IMR-90 (cell line): ENCODE measurements around the gene CTSS. TPM values are rescaled to one million over a fixed set of nuclear protein-coding genes. Genes with fewer than 3 reads are reported as not detected.

Experiments
- ATAC-seq: fragments of 200-7000 bp; cut with Tn5 transposase; 2 replicates; pipeline ENCODE4 v1.9.1; 2020; ENCODE audit warnings: low read depth, mild to moderate bottlenecking, moderate library complexity
- BruUV-seq: library from RNA; stranded (reverse); fragments of 400-500 nt; replicated peaks from 2 replicates; lab custom pipeline; 2021; lab: Mats Ljungman, UMichigan
- CTCF ChIA-PET: fragments of 300-600 bp; formaldehyde crosslinking; extraction: SDS; loops from one replicate; lab custom pipeline; 2021; ENCODE audit warnings: antibody characterized with exemption; lab: Yijun Ruan, JAX
- POLR2A ChIA-PET: fragments of 300-600 bp; sonication (Branson Sonifier 250); formaldehyde crosslinking; loops from one replicate; lab custom pipeline; 2022; ENCODE audit warnings: antibody characterized with exemption; ENCODE audit not compliant: unreplicated experiment; lab: Charles Lee
- DNase-seq: peaks from one replicate; pipeline ENCODE4 v3.0.0; 2013
- H2AFZ ChIP-seq: replicated peaks from 2 replicates; pipeline ENCODE3; 2013; ENCODE audit warnings: low read length, mild to moderate bottlenecking; ENCODE audit not compliant: poor library complexity
- H2AK5ac ChIP-seq: 2 replicates; pipeline ENCODE4 v1.6.1; 2013; ENCODE audit warnings: low read depth, low read length, inconsistent platforms
- H2AK9ac ChIP-seq: replicated peaks from 2 replicates; pipeline ENCODE3; 2013; ENCODE audit warnings: mild to moderate bottlenecking, low read depth, low read length, moderate library complexity; ENCODE audit not compliant: poor library complexity
- H2BK120ac ChIP-seq: 2 replicates; pipeline ENCODE4 v1.6.1; 2013; ENCODE audit warnings: low read depth, low read length, inconsistent platforms
- H2BK15ac ChIP-seq: 3 replicates; pipeline ENCODE4 v1.6.1; 2013; ENCODE audit warnings: low read depth, low read length, inconsistent platforms
- H2BK20ac ChIP-seq: 2 replicates; pipeline ENCODE4 v1.6.1; 2013; ENCODE audit warnings: low read depth, mild to moderate bottlenecking, inconsistent platforms, low read length, moderate library complexity
- H2BK5ac ChIP-seq: 2 replicates; pipeline ENCODE4 v1.6.1; 2013; ENCODE audit warnings: mild to moderate bottlenecking, low read depth, low read length, inconsistent platforms; ENCODE audit not compliant: poor library complexity, severe bottlenecking
- H3K14ac ChIP-seq: replicated peaks from 2 replicates; pipeline ENCODE4 v1.6.1; 2013; ENCODE audit warnings: low read depth, low read length, inconsistent platforms
- H3K18ac ChIP-seq: 2 replicates; pipeline ENCODE4 v1.6.1; 2013; ENCODE audit warnings: low read depth, low read length, control low read depth
- H3K23ac ChIP-seq: 2 replicates; pipeline ENCODE4 v1.6.1; 2013; ENCODE audit warnings: low read depth, low read length, inconsistent platforms
- H3K27ac ChIP-seq: 2 replicates; pipeline ENCODE4 v1.5.1; 2013; ENCODE audit warnings: mild to moderate bottlenecking, control low read depth, low read length; ENCODE audit not compliant: insufficient read depth
- H3K27me3 ChIP-seq: 2 replicates; pipeline ENCODE4 v1.6.1; 2013; ENCODE audit warnings: low read length; ENCODE audit not compliant: control insufficient read depth, insufficient read depth
- H3K36me3 ChIP-seq: 2 replicates; pipeline ENCODE4 v1.6.1; 2013; ENCODE audit warnings: low read length, mixed read lengths; ENCODE audit not compliant: control insufficient read depth, insufficient read depth
- H3K4ac ChIP-seq: 2 replicates; pipeline ENCODE4 v1.6.1; 2013; ENCODE audit warnings: low read depth, low read length, inconsistent platforms
- H3K4me1 ChIP-seq: 2 replicates; pipeline ENCODE4 v1.6.1; 2013; ENCODE audit warnings: low read length, mixed read lengths; ENCODE audit not compliant: control insufficient read depth, insufficient read depth
- H3K4me2 ChIP-seq: 2 replicates; pipeline ENCODE4 v1.6.1; 2013; ENCODE audit warnings: low read depth, mild to moderate bottlenecking, control low read depth, low read length, moderate library complexity
- H3K4me3 ChIP-seq: 2 replicates; pipeline ENCODE4 v1.5.1; 2013; ENCODE audit warnings: low read depth, mild to moderate bottlenecking, control low read depth, low read length, moderate library complexity; ENCODE audit not compliant: insufficient read depth
- H3K56ac ChIP-seq: 2 replicates; pipeline ENCODE4 v1.6.1; 2013; ENCODE audit warnings: low read length, inconsistent platforms; ENCODE audit not compliant: insufficient read depth; ENCODE audit errors: extremely low read depth
- H3K79me1 ChIP-seq, 2 experiments: 2 replicates each; pipeline ENCODE4 v1.6.1; 2013; ENCODE audit warnings: low read length in 2 of 2, inconsistent platforms in 1 of 2, low read depth in 1 of 2
- H3K9ac ChIP-seq: 2 replicates; pipeline ENCODE4 v1.6.1; 2013; ENCODE audit warnings: low read depth, low read length, control low read depth
- H3K9me1 ChIP-seq: 2 replicates; pipeline ENCODE4 v1.6.1; 2013; ENCODE audit warnings: low read length, inconsistent platforms; ENCODE audit not compliant: insufficient read depth
- H3K9me3 ChIP-seq: 2 replicates; pipeline ENCODE4 v1.6.1; 2013; ENCODE audit warnings: low read length; ENCODE audit not compliant: control insufficient read depth, insufficient read depth
- H4K20me1 ChIP-seq: 2 replicates; pipeline ENCODE4 v1.6.1; 2013; ENCODE audit warnings: low read length, inconsistent platforms; ENCODE audit not compliant: insufficient read depth
- H4K5ac ChIP-seq: 2 replicates; pipeline ENCODE4 v1.6.1; 2013; ENCODE audit warnings: mild to moderate bottlenecking, low read depth, low read length, control low read depth
- H4K8ac ChIP-seq, 2 experiments: 2 replicates each; pipeline ENCODE4 v1.6.1; 2013; ENCODE audit warnings: low read depth in 2 of 2, low read length in 2 of 2, control low read depth in 1 of 2, inconsistent platforms in 1 of 2
- H4K91ac ChIP-seq: 2 replicates; pipeline ENCODE4 v1.6.1; 2013; ENCODE audit warnings: low read depth, low read length, inconsistent platforms; ENCODE audit not compliant: insufficient read depth
- BHLHE40 ChIP-seq: fragments of 150-350 bp; IDR thresholded peaks from 2 replicates; pipeline ENCODE4 v1.6.1; 2016; ENCODE audit warnings: mild to moderate bottlenecking, low read depth, low read length
- CHD1 ChIP-seq: IDR thresholded peaks from 2 replicates; pipeline ENCODE4 v1.6.1; 2012; ENCODE audit warnings: low read depth, low read length, improper control_type of control experiment
- CTCF ChIP-seq: conservative IDR thresholded peaks from 2 replicates; pipeline ENCODE4 v1.5.1; 2012; ENCODE audit warnings: mild to moderate bottlenecking, low read depth, low read length, improper control_type of control experiment
- FOS ChIP-seq: fragments of 150-350 bp; IDR thresholded peaks from 2 replicates; pipeline ENCODE4 v1.6.1; 2016; ENCODE audit warnings: low read depth, low read length
- MXI1 ChIP-seq: IDR thresholded peaks from 2 replicates; pipeline ENCODE4 v1.6.1; 2012; ENCODE audit warnings: low read depth, mild to moderate bottlenecking, low read length, moderate library complexity, borderline replicate concordance
- SMC3 ChIP-seq: fragments of 150-350 bp; IDR thresholded peaks from 2 replicates; pipeline ENCODE4 v1.6.1; 2016; ENCODE audit warnings: low read depth, mild to moderate bottlenecking, antibody characterized with exemption, low read length, moderate library complexity
- WGBS, 2 experiments: methylation state at CpG; one replicate each; pipeline versions ENCODE4 v1.1.5 to v1.1.7; 2013; ENCODE audit warnings: missing lambda C conversion rate in 2 of 2; ENCODE audit not compliant: insufficient read length in 1 of 2; ENCODE audit errors: extremely low coverage in 2 of 2; 5-methylcytosine and 5-hydroxymethylcytosine counted together
- dilution Hi-C: fragments of 300-500 bp; cut with HindIII; formaldehyde crosslinking; loops from one replicate; pipeline ENCODE4 v1.14.3; 2018; ENCODE audit warnings: low sequenced_read_pairs; ENCODE audit not compliant: unreplicated experiment
- in situ Hi-C: fragments of 300-500 bp; cut with MboI; formaldehyde crosslinking; loops from 3 replicates; pipeline ENCODE4 v1.14.3; 2019; ENCODE audit warnings: low sequenced_read_pairs, inconsistent platforms, mixed read lengths
- intact Hi-C: fragments of 100-400 bp; cut with micrococcal nuclease; formaldehyde crosslinking; loops from 2 replicates; pipeline ENCODE4 v1.10.0; 2022
- polyA plus RNA-seq, 3 experiments: library from polyadenylated mRNA; depleted of rRNA; stranded (reverse); fragments of >200 nt; gene quantifications; 2 replicates each; pipeline ENCODE4 v1.2.3, GENCODE V29; 2012; ENCODE audit warnings: low replicate concordance in 1 of 3
- total RNA-seq: library from RNA; depleted of rRNA; stranded (reverse); fragments of >200 nt; gene quantifications from 2 replicates; pipeline ENCODE4 v1.2.3, GENCODE V29; 2012

CTSS gene
- total and polyA plus RNA-seq, 2 of the 4 experiments (the other 2 are of a cell fraction) = 0.18 to 0.48 TPM

GRCh38 chr1:150798525-150798924 is 32.9 kb upstream of the CTSS start:
- no peak overlapping the region for H2BK5ac ChIP-seq
- H3K4me2 ChIP-seq = no peak overlapping the region
- H2AFZ ChIP-seq = no peak overlapping the region
- no peak overlapping the region for H3K56ac ChIP-seq
- peaks cover 2% of the 10 kb centered on the region for H3K4me1 ChIP-seq
- in situ Hi-C loops (no loop called here), dilution Hi-C loops (no loop called here), intact Hi-C loops (no loop called here)
- H3K9me3 ChIP-seq = no peaks in the 10 kb centered on the region
- no peak for TF ChIP-seq BHLHE40
- TF ChIP-seq CHD1 = no peak
- TF ChIP-seq MXI1 = no peak
- TF ChIP-seq FOS = no peak
- no peak for TF ChIP-seq SMC3
- no peak for TF ChIP-seq CTCF
- no peak overlapping the region for H2AK5ac ChIP-seq
- peak overlapping the region; percentile 28; the same call in 1 of the 2 replicates for H3K14ac ChIP-seq
- H3K18ac ChIP-seq = no peak overlapping the region
- H3K9me1 ChIP-seq = peaks cover 6% of the 10 kb centered on the region
- POLR2A ChIA-PET = interaction anchor here (0.5 kb wide), 2 partner anchors 9 to 155 kb away, joined by 3 read pairs; no protein-coding TSS in a partner anchor
- H4K8ac ChIP-seq = no peak overlapping the region
- WGBS, 2 experiments = 40% methylated on average over 2 of the region's 4 CpGs; no CpG with 5 or more reads in 1 of the 2 experiments
- CTCF ChIA-PET = no interaction called here
- no peak overlapping the region for H3K9ac ChIP-seq
- H2BK20ac ChIP-seq = no peak overlapping the region
- H3K27ac ChIP-seq = no peak overlapping the region
- DNase-seq (peak; percentile 46), ATAC-seq (peak; percentile 72)
- H3K4me3 ChIP-seq = no peak overlapping the region
- H3K36me3 ChIP-seq = peaks cover 18% of the 10 kb centered on the region
- H3K23ac ChIP-seq = no peak overlapping the region
- H4K20me1 ChIP-seq = no peaks in the 10 kb centered on the region
- H2BK15ac ChIP-seq = no peak overlapping the region
- no peak overlapping the region for H2BK120ac ChIP-seq
- H3K4ac ChIP-seq = no peak overlapping the region
- H2AK9ac ChIP-seq = no peak overlapping the region
- H3K27me3 ChIP-seq = no peaks in the 10 kb centered on the region
- H3K79me1 ChIP-seq = no peaks in the 10 kb centered on the region
- no TSS peak for BruUV-seq
- no peak overlapping the region for H4K91ac ChIP-seq
- H4K5ac ChIP-seq = no peak overlapping the region
